WTC11 (cell line): ENCODE measurements around the gene HERC2.

Source experiments
- TEAD1 ChIP-seq: sonication (generic); formaldehyde crosslinking; IDR thresholded peaks from 2 replicates; pipeline ENCODE4 v1.8.0; 2022; ENCODE audit warnings: mild to moderate bottlenecking, missing genetic modification reagents
- USF2 ChIP-seq: sonication (generic); formaldehyde crosslinking; IDR thresholded peaks from 2 replicates; pipeline ENCODE4 v1.8.1; 2023; ENCODE audit warnings: mild to moderate bottlenecking, missing genetic modification reagents, moderate library complexity
- ZNF671 ChIP-seq: fragments of 250-450 bp; sonication (Bioruptor Pico); IDR thresholded peaks from 2 replicates; pipeline ENCODE4 v1.8.0; 2021; ENCODE audit warnings: mild to moderate bottlenecking
- TF ChIP-seq, protein P1 (sequence below): fragments of 200-600 bp; IDR thresholded peaks from 2 replicates; pipeline ENCODE4 v1.8.0; 2022; ENCODE audit warnings: antibody characterized with exemption
- TF ChIP-seq, protein P2 (sequence below): sonication (generic); formaldehyde crosslinking; IDR thresholded peaks from 2 replicates; pipeline ENCODE4 v1.8.1; 2022; ENCODE audit warnings: low read depth, mild to moderate bottlenecking, moderate library complexity, missing genetic modification reagents, borderline replicate concordance

DNA sequence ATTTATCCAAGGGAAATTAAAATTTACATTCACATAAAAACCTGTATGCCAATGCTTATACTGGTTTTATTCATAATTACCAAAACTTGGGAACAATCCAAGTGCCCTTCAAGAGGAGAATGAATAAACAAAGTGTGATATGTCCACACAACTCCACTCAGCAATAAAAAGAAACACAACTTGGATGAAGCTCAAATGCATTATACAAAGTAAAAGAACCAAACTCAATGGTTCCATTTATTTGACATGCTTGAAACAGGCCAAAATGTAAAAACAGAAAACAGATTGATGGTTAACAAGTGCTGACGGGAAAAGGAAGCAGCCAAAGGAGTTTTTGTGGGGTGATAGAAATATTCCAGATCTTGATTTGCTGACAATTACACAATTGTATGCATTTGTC is 246.4 kb downstream of the HERC2 start:
- TF ChIP-seq USF2 (CRISPR knock-in tag) (no peak), ZNF671 (no peak), TEAD1 (CRISPR knock-in tag) (no peak)
- TF ChIP-seq, protein P1, sequence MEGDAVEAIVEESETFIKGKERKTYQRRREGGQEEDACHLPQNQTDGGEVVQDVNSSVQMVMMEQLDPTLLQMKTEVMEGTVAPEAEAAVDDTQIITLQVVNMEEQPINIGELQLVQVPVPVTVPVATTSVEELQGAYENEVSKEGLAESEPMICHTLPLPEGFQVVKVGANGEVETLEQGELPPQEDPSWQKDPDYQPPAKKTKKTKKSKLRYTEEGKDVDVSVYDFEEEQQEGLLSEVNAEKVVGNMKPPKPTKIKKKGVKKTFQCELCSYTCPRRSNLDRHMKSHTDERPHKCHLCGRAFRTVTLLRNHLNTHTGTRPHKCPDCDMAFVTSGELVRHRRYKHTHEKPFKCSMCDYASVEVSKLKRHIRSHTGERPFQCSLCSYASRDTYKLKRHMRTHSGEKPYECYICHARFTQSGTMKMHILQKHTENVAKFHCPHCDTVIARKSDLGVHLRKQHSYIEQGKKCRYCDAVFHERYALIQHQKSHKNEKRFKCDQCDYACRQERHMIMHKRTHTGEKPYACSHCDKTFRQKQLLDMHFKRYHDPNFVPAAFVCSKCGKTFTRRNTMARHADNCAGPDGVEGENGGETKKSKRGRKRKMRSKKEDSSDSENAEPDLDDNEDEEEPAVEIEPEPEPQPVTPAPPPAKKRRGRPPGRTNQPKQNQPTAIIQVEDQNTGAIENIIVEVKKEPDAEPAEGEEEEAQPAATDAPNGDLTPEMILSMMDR = no peak
- TF ChIP-seq, protein P2, sequence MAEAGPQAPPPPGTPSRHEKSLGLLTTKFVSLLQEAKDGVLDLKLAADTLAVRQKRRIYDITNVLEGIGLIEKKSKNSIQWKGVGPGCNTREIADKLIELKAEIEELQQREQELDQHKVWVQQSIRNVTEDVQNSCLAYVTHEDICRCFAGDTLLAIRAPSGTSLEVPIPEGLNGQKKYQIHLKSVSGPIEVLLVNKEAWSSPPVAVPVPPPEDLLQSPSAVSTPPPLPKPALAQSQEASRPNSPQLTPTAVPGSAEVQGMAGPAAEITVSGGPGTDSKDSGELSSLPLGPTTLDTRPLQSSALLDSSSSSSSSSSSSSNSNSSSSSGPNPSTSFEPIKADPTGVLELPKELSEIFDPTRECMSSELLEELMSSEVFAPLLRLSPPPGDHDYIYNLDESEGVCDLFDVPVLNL (CRISPR knock-in tag) = no peak
